OCI-LY1 (cell line): ENCODE data around the gene ATXN1L.

Experiments
- H2AFZ ChIP-seq: fragments of 200-600 bp; sonication (generic), shearing (Covaris generic); 2 replicates; pipeline ENCODE4 v1.6.0; 2014; ENCODE audit warnings: antibody characterized with exemption, mild to moderate bottlenecking, low read length
- H3F3A ChIP-seq: fragments of 200-600 bp; sonication (generic), shearing (Covaris generic); 2 replicates; pipeline ENCODE4 v1.6.0; 2014; ENCODE audit warnings: mild to moderate bottlenecking, antibody characterized with exemption, low read length, moderate library complexity; ENCODE audit not compliant: insufficient read depth
- H3K27ac ChIP-seq: fragments of 200-600 bp; sonication (generic); 2 replicates; pipeline ENCODE4 v1.5.1; 2014; ENCODE audit warnings: low read length, mixed run types, mild to moderate bottlenecking, low read depth; ENCODE audit not compliant: poor library complexity, severe bottlenecking
- H3K27me3 ChIP-seq: fragments of 200-600 bp; sonication (generic); 2 replicates; pipeline ENCODE4 v1.6.0; 2014; ENCODE audit warnings: antibody characterized with exemption, mild to moderate bottlenecking, low read length, moderate library complexity; ENCODE audit not compliant: insufficient read depth
- H3K36me3 ChIP-seq: fragments of 200-600 bp; sonication (generic); 2 replicates; pipeline ENCODE4 v1.6.1; 2014; ENCODE audit warnings: mild to moderate bottlenecking, antibody characterized with exemption, low read length, moderate library complexity, mixed read lengths; ENCODE audit not compliant: insufficient read depth
- H3K4me1 ChIP-seq: fragments of 200-600 bp; sonication (generic); 2 replicates; pipeline ENCODE4 v1.5.1; 2014; ENCODE audit warnings: mild to moderate bottlenecking, low read length, moderate library complexity; ENCODE audit not compliant: insufficient read depth, severe bottlenecking
- H3K4me2 ChIP-seq: fragments of 200-600 bp; sonication (generic), shearing (Covaris generic); 2 replicates; pipeline ENCODE4 v1.6.1; 2014; ENCODE audit warnings: low read length
- H3K4me3 ChIP-seq: fragments of 200-600 bp; sonication (generic); 2 replicates; pipeline ENCODE4 v1.5.1; 2014; ENCODE audit warnings: low read length, low read depth, mild to moderate bottlenecking, mixed read lengths; ENCODE audit not compliant: poor library complexity, severe bottlenecking
- H3K79me2 ChIP-seq: fragments of 200-600 bp; shearing (Covaris generic); 2 replicates; pipeline ENCODE4 v1.6.1; 2016; ENCODE audit warnings: mixed run types, low read length, mixed read lengths; ENCODE audit not compliant: insufficient read depth
- H3K9ac ChIP-seq: fragments of 200-600 bp; sonication (generic), shearing (Covaris generic); 2 replicates; pipeline ENCODE4 v1.6.1; 2014; ENCODE audit warnings: mild to moderate bottlenecking, low read length, mixed read lengths
- H3K9me2 ChIP-seq: fragments of 200-600 bp; sonication (generic), shearing (Covaris generic); 2 replicates; pipeline ENCODE4 v1.6.1; 2014; ENCODE audit warnings: low read depth, mild to moderate bottlenecking, low read length, mixed read lengths
- H3K9me3 ChIP-seq: fragments of 200-600 bp; shearing (Covaris generic); 2 replicates; pipeline ENCODE4 v1.6.1; 2014; ENCODE audit warnings: low read length, mixed read lengths
- H4K20me1 ChIP-seq: fragments of 200-600 bp; sonication (generic), shearing (Covaris generic); 2 replicates; pipeline ENCODE4 v1.6.0; 2016; ENCODE audit warnings: mild to moderate bottlenecking, low read length; ENCODE audit not compliant: insufficient read depth
- EZH2 ChIP-seq: fragments of 200-600 bp; sonication (generic), shearing (Covaris generic); IDR thresholded peaks from 2 replicates; pipeline ENCODE4 v1.8.0; 2017; ENCODE audit warnings: borderline replicate concordance, mixed run types, mild to moderate bottlenecking, antibody characterized with exemption, low read length, moderate library complexity, mixed read lengths
- TF ChIP-seq, protein P1 (sequence below): fragments of 200-600 bp; sonication (generic), shearing (Covaris generic); IDR thresholded peaks from 2 replicates; pipeline ENCODE4 v1.5.1; 2017; ENCODE audit warnings: mild to moderate bottlenecking, antibody characterized with exemption, low read length, moderate library complexity, mixed read lengths

ATXN1L gene

DNA sequence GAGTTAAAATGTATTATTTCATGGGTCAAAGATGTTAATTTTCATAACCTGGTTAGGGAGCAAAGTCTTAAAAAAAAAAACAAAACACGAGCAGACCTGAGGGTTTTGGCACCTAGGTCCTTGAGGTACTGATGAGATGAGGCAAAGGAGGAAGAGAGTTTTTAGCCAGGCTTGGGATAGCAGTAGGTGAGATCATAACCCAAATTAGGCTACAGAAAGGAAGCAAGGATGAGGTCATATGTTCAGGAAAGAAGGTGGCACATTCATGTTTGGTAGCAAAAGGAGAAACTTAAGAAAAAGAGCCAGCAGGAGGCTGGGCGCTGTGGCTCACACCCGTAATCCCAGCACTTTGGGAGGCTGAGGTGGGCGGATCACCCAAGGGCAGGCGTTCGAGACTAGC is 2.8 kb downstream of the ATXN1L start:
- no peak for TF ChIP-seq EZH2
- TF ChIP-seq, protein P1, sequence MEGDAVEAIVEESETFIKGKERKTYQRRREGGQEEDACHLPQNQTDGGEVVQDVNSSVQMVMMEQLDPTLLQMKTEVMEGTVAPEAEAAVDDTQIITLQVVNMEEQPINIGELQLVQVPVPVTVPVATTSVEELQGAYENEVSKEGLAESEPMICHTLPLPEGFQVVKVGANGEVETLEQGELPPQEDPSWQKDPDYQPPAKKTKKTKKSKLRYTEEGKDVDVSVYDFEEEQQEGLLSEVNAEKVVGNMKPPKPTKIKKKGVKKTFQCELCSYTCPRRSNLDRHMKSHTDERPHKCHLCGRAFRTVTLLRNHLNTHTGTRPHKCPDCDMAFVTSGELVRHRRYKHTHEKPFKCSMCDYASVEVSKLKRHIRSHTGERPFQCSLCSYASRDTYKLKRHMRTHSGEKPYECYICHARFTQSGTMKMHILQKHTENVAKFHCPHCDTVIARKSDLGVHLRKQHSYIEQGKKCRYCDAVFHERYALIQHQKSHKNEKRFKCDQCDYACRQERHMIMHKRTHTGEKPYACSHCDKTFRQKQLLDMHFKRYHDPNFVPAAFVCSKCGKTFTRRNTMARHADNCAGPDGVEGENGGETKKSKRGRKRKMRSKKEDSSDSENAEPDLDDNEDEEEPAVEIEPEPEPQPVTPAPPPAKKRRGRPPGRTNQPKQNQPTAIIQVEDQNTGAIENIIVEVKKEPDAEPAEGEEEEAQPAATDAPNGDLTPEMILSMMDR = no peak
- H3K9me2 ChIP-seq = no peaks in the 10 kb centered on the region
- no peak overlapping the region for H3K27ac ChIP-seq
- H3K9ac ChIP-seq = no peak overlapping the region
- peaks cover 44% of the 10 kb centered on the region for H3K36me3 ChIP-seq
- H3K27me3 ChIP-seq = no peaks in the 10 kb centered on the region
- peaks cover 18% of the 10 kb centered on the region for H3K79me2 ChIP-seq
- H3K9me3 ChIP-seq = no peaks in the 10 kb centered on the region
- no peaks in the 10 kb centered on the region for H3F3A ChIP-seq
- H2AFZ ChIP-seq = no peak overlapping the region
- no peak overlapping the region for H3K4me2 ChIP-seq
- no peaks in the 10 kb centered on the region for H4K20me1 ChIP-seq
- H3K4me1 ChIP-seq = peaks cover 34% of the 10 kb centered on the region
- H3K4me3 ChIP-seq = no peak overlapping the region

DNA sequence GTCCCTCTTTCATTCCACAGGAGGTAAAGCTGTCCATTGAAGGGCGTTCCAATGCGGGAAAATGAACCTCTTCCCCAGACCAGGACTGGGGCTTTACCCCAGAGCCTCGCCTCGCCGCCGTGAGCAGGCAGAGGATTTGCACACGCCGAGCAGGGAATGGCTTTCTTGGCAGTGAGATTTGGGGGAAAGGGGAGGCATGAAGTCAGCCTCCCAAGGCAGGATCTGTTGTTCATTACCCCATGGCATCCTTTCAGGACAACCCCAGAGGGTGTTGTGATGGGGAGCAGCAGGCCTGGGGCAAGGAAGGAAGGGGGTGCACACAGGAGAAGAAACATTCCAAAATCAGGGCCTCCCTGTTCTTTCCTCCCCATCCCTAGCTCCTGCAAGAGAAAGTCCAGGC is 6.0 kb downstream of the ATXN1L start:
- Histone ChIP-seq H3K27me3 (no peaks in the 10 kb centered on the region), H3K9ac (no peak overlapping the region), H3K79me2 (peaks cover 9% of the 10 kb centered on the region), H3K9me2 (no peaks in the 10 kb centered on the region), H3K4me1 (peaks cover 27% of the 10 kb centered on the region), H2AFZ (no peak overlapping the region), H3K4me3 (no peak overlapping the region), H3K27ac (no peak overlapping the region), H4K20me1 (no peaks in the 10 kb centered on the region), H3K4me2 (no peak overlapping the region), H3F3A (no peaks in the 10 kb centered on the region), H3K36me3 (peaks cover 61% of the 10 kb centered on the region), H3K9me3 (no peaks in the 10 kb centered on the region)
- TF ChIP-seq, protein P1 = no peak
- no peak for TF ChIP-seq EZH2

DNA sequence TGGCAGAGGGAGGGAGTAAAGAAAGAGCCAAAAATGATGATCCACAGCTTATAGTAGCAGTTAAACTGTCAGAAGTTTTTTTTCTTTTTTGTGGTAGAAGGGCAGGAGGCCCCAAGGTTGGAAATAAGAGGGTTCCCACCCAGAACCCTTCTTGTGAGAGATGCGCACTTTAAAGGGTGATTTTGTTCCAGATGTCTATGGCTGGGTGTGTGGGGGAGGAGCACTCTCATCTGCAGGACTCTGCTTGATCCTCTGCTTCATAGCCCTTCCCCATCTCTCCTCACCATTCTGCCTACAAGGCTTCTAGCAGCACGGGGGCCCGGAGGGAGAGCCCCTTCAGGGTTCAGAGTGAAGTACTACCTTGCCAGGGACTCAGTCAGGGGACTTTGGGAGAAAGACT is 6.4 kb downstream of the ATXN1L start:
- no peak overlapping the region for H2AFZ ChIP-seq
- no peak overlapping the region for H3K27ac ChIP-seq
- H3K27me3 ChIP-seq = no peaks in the 10 kb centered on the region
- H3K4me2 ChIP-seq = no peak overlapping the region
- H3K4me3 ChIP-seq = no peak overlapping the region
- no peaks in the 10 kb centered on the region for H3K9me2 ChIP-seq
- H3K36me3 ChIP-seq = peaks cover 61% of the 10 kb centered on the region
- H4K20me1 ChIP-seq = no peaks in the 10 kb centered on the region
- TF ChIP-seq, protein P1 = no peak
- no peak for TF ChIP-seq EZH2
- no peak overlapping the region for H3K9ac ChIP-seq
- H3K9me3 ChIP-seq = no peaks in the 10 kb centered on the region
- H3F3A ChIP-seq = no peaks in the 10 kb centered on the region
- peaks cover 23% of the 10 kb centered on the region for H3K4me1 ChIP-seq
- H3K79me2 ChIP-seq = peaks cover 4% of the 10 kb centered on the region
